Activated CD8-positive, alpha-beta memory T cell treated with anti-CD3 and anti-CD28 coated beads for 1 hour (primary cell): ENCODE results near the gene GNL1.
"Not testable (repeated sequence)": the region's sequence is repeated elsewhere in the genome, so short reads cannot be mapped to it uniquely, and the experiment has no call there.

Experiments used
- DNase-seq, 2 donors: peaks; one replicate each; pipeline ENCODE4 v3.0.0-alpha.2; 2020; ENCODE audit warnings: low read depth in 1 of 2; ENCODE audit errors: extremely low read depth in 1 of 2

The GNL1 gene

GRCh38 chr6:30500421-30501355 lies 55.6 kb downstream of the GNL1 start:
- no peak for DNase-seq

GRCh38 chr6:30498705-30499104 lies 57.6 kb downstream of the GNL1 start:
- DNase-seq, result not testable (repeated sequence)

- DNase-seq, result no peak
Observed at GRCh38 chr6:30497714-30498113, 58.6 kb downstream of the GNL1 start.

- not testable (repeated sequence) for DNase-seq
Observed at GRCh38 chr6:30497261-30497599, 59.1 kb downstream of the GNL1 start.

GRCh38 chr6:30495993-30496392 lies 60.3 kb downstream of the GNL1 start:
- DNase-seq, result no peak

GRCh38 chr6:30495060-30495459 lies 61.2 kb downstream of the GNL1 start:
- not testable (repeated sequence) for DNase-seq

GRCh38 chr6:30494291-30494861 lies 61.9 kb downstream of the GNL1 start:
- no peak for DNase-seq

GRCh38 chr6:30493643-30494250 lies 62.5 kb downstream of the GNL1 start:
- no peak for DNase-seq

- DNase-seq, result no peak
Observed at GRCh38 chr6:30491991-30492952, 64.0 kb downstream of the GNL1 start.
